SK-N-SH (cell line): ENCODE data around the gene MYL6B. TPM values are rescaled to one million over a fixed set of nuclear protein-coding genes. Genes with fewer than 3 reads are reported as not detected.

ENCODE experiments used
- CTCF ChIA-PET: fragments of 300-600, 350-600 bp; formaldehyde crosslinking; extraction: SDS; loops from one replicate; lab custom pipeline; 2021; lab: Yijun Ruan, JAX
- POLR2A ChIA-PET: fragments of 350-600 bp; sonication (Branson Sonifier 250); formaldehyde crosslinking; extraction: SDS; loops from one replicate; lab custom pipeline; 2020; ENCODE audit warnings: antibody characterized with exemption, inconsistent platforms; lab: Yijun Ruan, JAX
- DNase-seq: peaks from one replicate; pipeline ENCODE4 v3.0.0; 2012
- H2AFZ ChIP-seq: fragments of 200-600 bp; sonication (generic); 2 replicates; pipeline ENCODE4 v1.8.1; 2016; ENCODE audit warnings: antibody characterized with exemption, mild to moderate bottlenecking, low read depth
- H3F3A ChIP-seq: fragments of 200-600 bp; sonication (generic); replicated peaks from 2 replicates; pipeline ENCODE3; 2016; ENCODE audit warnings: antibody characterized with exemption, mild to moderate bottlenecking; ENCODE audit not compliant: insufficient read depth
- H3K27ac ChIP-seq, 2 experiments: fragments of 200-500 bp in 1 of 2; fragments of 200-600 bp in 1 of 2; sonication (Bioruptor generic) in 1 of 2; sonication (generic), shearing (Covaris generic) in 1 of 2; 2 replicates each; pipeline versions ENCODE4 v1.5.1 to v1.6.1; 2014 to 2016; ENCODE audit warnings: low read depth in 2 of 2, inconsistent platforms in 1 of 2, low read length in 1 of 2, mild to moderate bottlenecking in 1 of 2, mixed read lengths in 1 of 2
- H3K27me3 ChIP-seq: fragments of 200-600 bp; sonication (generic), shearing (Covaris generic); 2 replicates; pipeline ENCODE4 v1.6.1; 2016; ENCODE audit warnings: mixed run types; ENCODE audit not compliant: insufficient read depth
- H3K36me3 ChIP-seq, 2 experiments: fragments of 200-500 bp in 1 of 2; fragments of 200-600 bp in 1 of 2; sonication (Bioruptor generic) in 1 of 2; sonication (generic) in 1 of 2; replicated peaks in 1 of 2; 2 replicates each; pipeline versions ENCODE3 to v1.5.1; 2014 to 2016; ENCODE audit warnings: low read length in 1 of 2, mild to moderate bottlenecking in 1 of 2; ENCODE audit not compliant: insufficient read depth in 2 of 2, control insufficient read depth in 1 of 2
- H3K4me1 ChIP-seq, 2 experiments: fragments of 200-500 bp in 1 of 2; fragments of 200-600 bp in 1 of 2; sonication (Bioruptor generic) in 1 of 2; sonication (generic), shearing (Covaris generic) in 1 of 2; 2 replicates each; pipeline versions ENCODE4 v1.5.1 to v1.6.1; 2014 to 2016; ENCODE audit warnings: low read depth in 1 of 2, low read length in 1 of 2, mixed run types in 1 of 2; ENCODE audit not compliant: insufficient read depth in 2 of 2, control insufficient read depth in 1 of 2
- H3K4me2 ChIP-seq: fragments of 200-600 bp; sonication (generic), shearing (Covaris generic); 2 replicates; pipeline ENCODE4 v1.6.1; 2017; ENCODE audit warnings: mixed run types
- H3K4me3 ChIP-seq, 2 experiments: fragments of 200-500 bp in 1 of 2; fragments of 200-600 bp in 1 of 2; sonication (Bioruptor generic) in 1 of 2; sonication (generic), shearing (Covaris generic) in 1 of 2; 2 replicates each; pipeline versions ENCODE4 v1.5.1 to v1.8.1; 2014 to 2016; ENCODE audit warnings: low read depth in 2 of 2, inconsistent platforms in 1 of 2, low read length in 1 of 2, mild to moderate bottlenecking in 1 of 2, mixed read lengths in 1 of 2, moderate library complexity in 1 of 2
- H3K79me2 ChIP-seq: fragments of 200-600 bp; sonication (generic); 2 replicates; pipeline ENCODE4 v1.8.1; 2017; ENCODE audit warnings: mild to moderate bottlenecking; ENCODE audit not compliant: insufficient read depth
- H3K9ac ChIP-seq: fragments of 200-600 bp; sonication (generic); 2 replicates; pipeline ENCODE4 v1.6.1; 2017; ENCODE audit warnings: mixed run types
- H3K9me2 ChIP-seq: fragments of 200-600 bp; sonication (generic); 2 replicates; pipeline ENCODE4 v1.6.1; 2017; ENCODE audit warnings: mixed run types
- H3K9me3 ChIP-seq: fragments of 200-600 bp; sonication (generic); 2 replicates; pipeline ENCODE4 v1.6.1; 2017; ENCODE audit warnings: mixed run types, mild to moderate bottlenecking, moderate library complexity
- H4K20me1 ChIP-seq: fragments of 200-600 bp; sonication (generic); 2 replicates; pipeline ENCODE4 v1.6.1; 2017; ENCODE audit warnings: mild to moderate bottlenecking, mixed run types; ENCODE audit not compliant: insufficient read depth
- CHD2 ChIP-seq: fragments of 150-350 bp; IDR thresholded peaks from 2 replicates; pipeline ENCODE4 v1.6.1; 2018; ENCODE audit warnings: low read length; ENCODE audit not compliant: partially characterized antibody
- CTCF ChIP-seq: fragments of 200-600 bp; sonication (generic); IDR thresholded peaks from 2 replicates; pipeline ENCODE4 v1.6.1; 2017; ENCODE audit warnings: antibody characterized with exemption, mild to moderate bottlenecking, moderate library complexity
- ELF1 ChIP-seq: IDR thresholded peaks from 2 replicates; pipeline ENCODE4 v1.4.0; 2012
- FOSL2 ChIP-seq: IDR thresholded peaks from 2 replicates; pipeline ENCODE4 v1.4.0; 2012; ENCODE audit warnings: low read depth, mild to moderate bottlenecking, moderate library complexity, borderline replicate concordance
- FOXJ3 ChIP-seq: sonication (generic); formaldehyde crosslinking; IDR thresholded peaks from 2 replicates; pipeline ENCODE4 v1.5.1; 2020; ENCODE audit warnings: mild to moderate bottlenecking, missing genetic modification reagents
- GABPA ChIP-seq: IDR thresholded peaks from 2 replicates; pipeline ENCODE4 v1.4.0; 2012; ENCODE audit warnings: low read depth, mild to moderate bottlenecking
- IRF3 ChIP-seq: fragments of 150-350 bp; IDR thresholded peaks from 2 replicates; pipeline ENCODE4 v1.6.1; 2016; ENCODE audit warnings: mild to moderate bottlenecking, low read depth, low read length
- JUND ChIP-seq: IDR thresholded peaks from 2 replicates; pipeline ENCODE4 v1.4.0; 2012
- MEF2A ChIP-seq: IDR thresholded peaks from 2 replicates; pipeline ENCODE4 v1.4.0; 2012; ENCODE audit warnings: low read depth, borderline replicate concordance
- NFIC ChIP-seq: IDR thresholded peaks from 2 replicates; pipeline ENCODE4 v1.4.0; 2012; ENCODE audit warnings: borderline replicate concordance
- PBX3 ChIP-seq: IDR thresholded peaks from 2 replicates; pipeline ENCODE4; 2012
- POLR2AphosphoS5 ChIP-seq: IDR thresholded peaks from 2 replicates; pipeline ENCODE4 v1.6.1; 2012; ENCODE audit warnings: low read depth, low read length
- RXRA ChIP-seq: IDR thresholded peaks from 2 replicates; pipeline ENCODE4 v1.4.0; 2012; ENCODE audit warnings: low read depth, mild to moderate bottlenecking, borderline replicate concordance
- SMC3 ChIP-seq: IDR thresholded peaks from 2 replicates; pipeline ENCODE4 v1.6.1; 2012; ENCODE audit warnings: low read depth, low read length, improper control_type of control experiment
- TCF12 ChIP-seq: IDR thresholded peaks from 2 replicates; pipeline ENCODE4 v1.4.0; 2012
- USF2 ChIP-seq: fragments of 150-350 bp; IDR thresholded peaks from 2 replicates; pipeline ENCODE4 v1.6.1; 2017; ENCODE audit warnings: antibody characterized with exemption, low read length, low read depth, borderline replicate concordance
- YY1 ChIP-seq: IDR thresholded peaks from 2 replicates; pipeline ENCODE4 v1.4.0; 2012; ENCODE audit warnings: low read depth, mild to moderate bottlenecking
- WGBS: methylation state at CpG from one replicate; pipeline ENCODE4 v1.1.6; 2017; ENCODE audit warnings: low lambda C conversion rate; 5-methylcytosine and 5-hydroxymethylcytosine counted together
- polyA plus RNA-seq, 3 experiments: library from polyadenylated mRNA; depleted of rRNA; stranded (reverse); fragments of >200 nt; gene quantifications; 2 replicates each; pipeline ENCODE4 v1.2.3, GENCODE V29; 2012

The MYL6B gene
- polyA plus RNA-seq, 1 of the 3 experiments (the other 2 are of a cell fraction), result 234 TPM

- no peak overlapping the region for H2AFZ ChIP-seq
- no peaks in the 10 kb centered on the region for H3K27me3 ChIP-seq
- peaks cover 35% of the 10 kb centered on the region for H3F3A ChIP-seq
- no peak overlapping the region for H3K9ac ChIP-seq
- no peak overlapping the region for H3K27ac ChIP-seq
- H3K4me3 ChIP-seq, result no peak overlapping the region
- no peak for DNase-seq
- ChIA-PET POLR2A (no interaction called here), CTCF (interaction anchor here (0.6 to 1.2 kb wide), 3 partner anchors 10 to 20 kb away, joined by 3 to 5 read pairs (median 4); partner anchors contain the start of gene SMARCC2)
- no peaks in the 10 kb centered on the region for H3K9me3 ChIP-seq
- H4K20me1 ChIP-seq, result no peaks in the 10 kb centered on the region
- no peaks in the 10 kb centered on the region for H3K4me1 ChIP-seq
- WGBS, result 97% methylated on average over 11 of the region's 11 CpGs
- H3K4me2 ChIP-seq, result no peak overlapping the region
- no peaks in the 10 kb centered on the region for H3K9me2 ChIP-seq
- no peaks in the 10 kb centered on the region for H3K79me2 ChIP-seq
- H3K36me3 ChIP-seq, result peaks cover 52 to 53% of the 10 kb centered on the region in 2 experiments
- TF ChIP-seq JUND (no peak), IRF3 (no peak), GABPA (no peak), PBX3 (no peak), NFIC (no peak), TCF12 (no peak), RXRA (no peak), SMC3 (no peak), USF2 (no peak), CTCF (no peak), FOXJ3 (CRISPR knock-in tag) (no peak), MEF2A (no peak), CHD2 (no peak), YY1 (no peak), POLR2AphosphoS5 (no peak), FOSL2 (no peak), ELF1 (no peak)
Observed at GRCh38 chr12:56169229-56169759, 16.9 kb downstream of the MYL6B start.
